ENCODE results near the gene TMEM225B.

DNA sequence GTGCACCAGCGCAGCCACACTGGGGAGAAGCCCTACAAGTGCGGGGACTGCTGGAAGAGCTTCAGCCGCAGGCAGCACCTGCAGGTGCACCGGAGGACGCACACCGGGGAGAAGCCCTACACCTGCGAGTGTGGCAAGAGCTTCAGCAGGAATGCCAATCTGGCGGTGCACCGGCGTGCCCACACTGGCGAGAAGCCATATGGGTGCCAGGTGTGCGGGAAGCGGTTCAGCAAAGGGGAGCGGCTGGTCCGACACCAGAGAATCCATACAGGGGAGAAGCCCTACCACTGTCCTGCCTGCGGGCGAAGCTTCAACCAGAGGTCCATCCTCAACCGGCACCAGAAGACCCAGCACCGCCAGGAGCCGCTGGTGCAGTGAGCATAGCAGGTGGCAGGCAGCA lies 31.6 kb downstream of the TMEM225B start:
- TF ChIP-seq POLR2A (IDR thresholded peaks at IDR 0.05; ENCODE audit: low read depth, low read length) (no peak), POLR2AphosphoS5 (IDR thresholded peaks at IDR 0.05; ENCODE audit: low read depth, low read length) (no peak)
